Measurements from ENCODE around the gene FETUB.
"Not testable (repeated sequence)": the region's sequence is repeated elsewhere in the genome, so short reads cannot be mapped to it uniquely, and the experiment has no call there.

Gene FETUB

DNA sequence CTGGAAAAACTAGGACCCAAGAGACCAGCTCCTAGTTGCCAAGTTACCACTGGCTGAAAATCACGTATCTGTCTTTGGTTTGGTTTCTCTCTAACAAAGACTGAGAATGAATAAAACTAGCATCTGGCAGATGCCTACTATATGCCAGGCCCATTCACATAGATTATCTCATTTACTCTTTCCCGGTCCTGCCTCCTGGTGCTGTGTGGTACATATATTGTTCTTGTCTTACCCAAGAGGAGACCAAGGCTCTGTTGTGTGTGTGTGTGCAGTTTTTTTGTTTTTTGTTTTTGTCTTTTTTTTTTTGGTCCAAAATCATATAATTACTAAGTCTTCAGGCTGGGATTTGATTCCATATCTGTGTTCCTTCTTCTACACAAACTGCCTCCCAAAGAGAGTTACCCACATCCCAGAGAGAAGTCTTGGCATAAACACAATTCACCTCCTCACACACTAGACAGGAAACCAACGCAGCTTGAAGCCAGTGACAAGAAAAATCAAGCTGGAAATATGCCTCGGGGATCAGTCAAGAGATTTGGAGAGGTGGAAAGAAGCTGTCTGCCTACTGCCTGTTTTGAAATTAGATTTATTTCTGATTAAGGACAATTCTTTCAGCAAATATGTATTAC is 26.4 kb upstream of the FETUB start:
- no peak for DNase-seq

DNA sequence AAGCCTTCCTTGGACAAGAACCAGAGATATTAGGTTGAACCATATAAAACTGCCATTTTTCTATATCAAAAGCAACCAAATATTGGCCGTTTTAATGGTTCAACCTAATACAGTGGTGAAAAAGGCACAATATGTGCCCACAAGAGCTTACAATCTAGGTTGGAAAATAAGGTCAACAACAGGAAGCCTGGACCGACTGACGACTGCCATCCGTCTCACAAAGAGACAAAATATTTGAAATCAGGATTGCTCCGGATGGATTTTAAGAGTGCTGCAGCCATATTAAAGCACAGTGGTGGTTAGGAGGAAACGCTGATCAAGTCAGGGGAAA is 26.0 kb upstream of the FETUB start:
- no peak for DNase-seq

DNA sequence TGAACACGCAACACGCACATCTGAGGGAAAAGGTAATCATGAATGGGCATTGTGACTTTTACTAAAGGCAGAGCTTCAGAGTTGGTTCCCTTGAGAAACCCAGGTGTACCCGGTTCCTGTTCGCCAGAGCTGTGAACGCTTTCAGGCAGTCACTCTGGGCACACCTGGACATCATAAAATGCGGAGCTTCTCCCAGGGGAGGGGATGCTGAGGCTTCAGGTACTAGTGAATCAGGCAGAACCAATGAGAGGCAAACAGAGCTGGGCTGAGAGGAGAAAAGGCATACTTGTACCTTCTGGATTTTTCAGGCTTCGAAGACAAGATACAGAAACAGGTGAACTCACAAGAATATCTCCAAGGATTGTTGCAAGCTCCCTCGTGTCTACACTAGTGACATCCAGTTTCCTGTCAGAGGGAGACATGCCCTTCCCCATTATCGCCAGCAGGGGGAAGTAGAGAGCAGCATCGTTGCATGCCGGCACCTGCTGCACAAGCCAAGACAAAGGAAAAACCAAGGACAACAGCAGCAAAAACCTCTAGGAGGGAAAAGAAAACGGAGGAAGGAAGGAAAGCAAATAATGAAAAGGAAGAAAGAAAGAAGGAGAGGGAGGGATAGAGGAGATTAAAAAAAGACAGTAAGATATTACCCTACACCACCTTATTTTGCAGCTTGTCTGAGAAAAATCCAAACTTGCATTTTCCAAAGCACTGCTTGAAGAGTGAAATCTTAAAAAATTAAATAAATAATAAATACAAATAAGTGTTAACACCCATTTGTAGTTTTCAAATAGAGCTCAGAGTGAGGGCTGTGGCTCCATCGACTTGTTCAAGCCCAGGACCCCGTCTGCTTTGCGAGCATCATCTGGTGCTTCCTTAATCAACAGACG is 25.4 kb upstream of the FETUB start:
- peak; percentile 78 for DNase-seq

DNA sequence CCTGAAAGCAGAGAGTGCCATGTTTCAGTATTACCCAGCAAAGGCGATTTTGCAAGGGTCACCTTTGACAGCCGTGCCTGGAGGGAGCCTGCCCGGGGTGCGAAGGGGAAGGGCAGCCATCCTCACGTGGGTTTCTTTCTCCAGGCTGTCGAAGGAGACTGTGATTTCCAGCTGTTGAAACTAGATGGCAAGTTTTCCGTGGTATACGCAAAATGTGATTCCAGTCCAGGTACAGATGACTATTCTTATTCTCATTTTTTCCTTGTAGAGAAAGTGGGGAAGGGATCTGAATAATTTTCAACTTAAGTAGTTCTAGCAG is 23.9 kb upstream of the FETUB start:
- no peak for DNase-seq

DNA sequence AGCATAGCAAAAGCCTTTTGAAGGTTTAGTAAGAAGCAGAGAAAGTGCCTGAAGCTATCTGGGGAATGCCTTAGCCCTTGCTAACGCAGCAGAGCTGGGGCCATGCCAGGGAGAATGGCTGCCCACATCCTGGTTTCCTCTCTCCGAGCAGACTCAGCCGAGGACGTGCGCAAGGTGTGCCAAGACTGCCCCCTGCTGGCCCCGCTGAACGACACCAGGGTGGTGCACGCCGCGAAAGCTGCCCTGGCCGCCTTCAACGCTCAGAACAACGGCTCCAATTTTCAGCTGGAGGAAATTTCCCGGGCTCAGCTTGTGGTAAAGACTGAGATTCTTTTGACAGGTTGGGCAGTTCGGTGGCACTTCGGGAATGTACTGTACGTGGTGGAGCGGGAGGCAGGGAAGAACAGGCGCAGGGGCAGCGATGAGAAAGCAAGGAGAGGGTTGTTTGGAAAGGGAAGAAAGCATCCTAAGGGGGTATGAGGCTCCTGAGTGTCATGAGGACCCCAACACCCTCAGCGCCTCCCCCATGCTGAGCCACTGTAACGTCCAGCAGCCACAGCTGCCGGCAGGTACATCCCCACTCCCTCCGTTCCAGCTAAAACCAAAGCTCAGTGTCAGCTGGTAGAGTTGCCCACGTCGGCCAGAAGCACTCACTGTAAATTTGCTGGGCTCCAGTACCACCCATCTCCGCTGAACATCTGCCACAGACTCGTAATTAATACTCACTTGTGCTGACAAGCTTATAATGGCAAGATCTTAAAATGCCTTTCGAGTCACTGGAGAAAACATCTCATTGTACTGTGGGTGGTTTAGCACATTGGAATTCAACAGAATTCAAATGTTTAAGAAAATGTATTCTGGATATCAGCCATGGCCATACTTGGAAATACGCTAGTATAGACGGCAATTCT is 22.9 kb upstream of the FETUB start:
- peak; percentile 87 for DNase-seq

DNA sequence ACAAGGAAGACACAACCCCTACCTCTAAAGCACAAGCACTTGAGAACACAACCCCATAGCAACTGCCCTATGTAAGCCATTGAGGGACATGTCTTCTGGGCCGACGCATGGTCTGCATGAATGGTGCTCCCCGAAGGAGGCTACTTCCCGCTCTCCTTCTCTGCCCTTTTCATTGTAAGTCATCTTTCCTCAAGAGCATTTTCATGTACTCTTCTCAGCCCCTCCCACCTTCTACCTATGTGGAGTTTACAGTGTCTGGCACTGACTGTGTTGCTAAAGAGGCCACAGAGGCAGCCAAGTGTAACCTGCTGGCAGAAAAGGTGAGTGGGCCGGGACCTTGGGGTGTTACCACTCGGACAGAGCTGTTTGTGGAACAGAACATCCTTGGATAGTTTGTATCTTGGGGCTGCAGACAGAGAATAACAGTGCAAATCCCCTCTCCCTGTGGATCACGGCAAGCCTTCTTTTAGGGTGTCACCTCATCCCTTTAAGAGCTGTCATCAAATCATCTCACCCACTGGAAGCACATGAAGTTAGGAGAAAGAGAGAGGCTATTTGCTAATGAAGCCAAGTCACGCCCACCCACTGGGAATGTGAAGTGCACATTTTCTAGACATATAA is 21.8 kb upstream of the FETUB start:
- DNase-seq: no peak

DNA sequence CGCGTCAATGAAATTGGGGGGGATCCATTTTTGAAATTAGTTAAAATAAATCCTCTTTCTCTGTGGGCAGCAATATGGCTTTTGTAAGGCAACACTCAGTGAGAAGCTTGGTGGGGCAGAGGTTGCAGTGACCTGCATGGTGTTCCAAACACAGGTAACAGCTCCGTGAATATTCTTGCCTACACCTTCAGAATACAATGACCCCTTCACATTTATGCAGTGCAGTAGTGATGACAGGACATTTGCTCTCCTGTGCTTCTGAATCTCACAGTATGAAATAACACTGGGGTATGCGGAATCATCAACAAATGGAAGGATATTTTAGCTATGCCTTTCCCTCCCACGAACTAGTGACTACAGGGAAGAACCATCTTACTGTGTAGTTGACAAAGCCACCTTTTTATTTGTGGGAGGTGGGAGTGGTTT is 20.4 kb upstream of the FETUB start:
- no peak for DNase-seq

DNA sequence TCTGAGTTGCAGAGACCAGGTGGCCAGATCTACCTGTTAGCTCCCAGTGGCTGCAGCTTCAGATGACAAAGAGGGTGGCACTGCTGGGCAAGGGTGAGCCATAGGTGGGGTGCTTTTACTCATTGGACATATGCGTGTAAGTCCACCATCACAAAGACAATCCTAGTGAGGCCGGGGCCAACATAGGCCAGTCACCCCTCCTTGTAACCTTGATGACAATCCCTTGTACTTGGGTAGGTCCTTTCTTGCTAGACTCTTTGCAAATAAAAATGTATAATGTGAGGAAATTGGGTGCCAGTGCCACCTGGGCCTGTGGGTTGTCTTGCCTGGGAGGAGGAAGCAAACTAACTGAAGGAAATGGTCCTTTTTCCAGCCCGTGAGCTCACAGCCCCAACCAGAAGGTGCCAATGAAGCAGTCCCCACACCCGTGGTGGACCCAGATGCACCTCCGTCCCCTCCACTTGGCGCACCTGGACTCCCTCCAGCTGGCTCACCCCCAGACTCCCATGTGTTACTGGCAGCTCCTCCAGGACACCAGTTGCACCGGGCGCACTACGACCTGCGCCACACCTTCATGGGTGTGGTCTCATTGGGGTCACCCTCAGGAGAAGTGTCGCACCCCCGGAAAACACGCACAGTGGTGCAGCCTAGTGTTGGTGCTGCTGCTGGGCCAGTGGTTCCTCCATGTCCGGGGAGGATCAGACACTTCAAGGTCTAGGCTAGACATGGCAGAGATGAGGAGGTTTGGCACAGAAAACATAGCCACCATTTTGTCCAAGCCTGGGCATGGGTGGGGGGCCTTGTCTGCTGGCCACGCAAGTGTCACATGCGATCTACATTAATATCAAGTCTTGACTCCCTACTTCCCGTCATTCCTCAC is 19.7 kb upstream of the FETUB start:
- no peak for DNase-seq

DNA sequence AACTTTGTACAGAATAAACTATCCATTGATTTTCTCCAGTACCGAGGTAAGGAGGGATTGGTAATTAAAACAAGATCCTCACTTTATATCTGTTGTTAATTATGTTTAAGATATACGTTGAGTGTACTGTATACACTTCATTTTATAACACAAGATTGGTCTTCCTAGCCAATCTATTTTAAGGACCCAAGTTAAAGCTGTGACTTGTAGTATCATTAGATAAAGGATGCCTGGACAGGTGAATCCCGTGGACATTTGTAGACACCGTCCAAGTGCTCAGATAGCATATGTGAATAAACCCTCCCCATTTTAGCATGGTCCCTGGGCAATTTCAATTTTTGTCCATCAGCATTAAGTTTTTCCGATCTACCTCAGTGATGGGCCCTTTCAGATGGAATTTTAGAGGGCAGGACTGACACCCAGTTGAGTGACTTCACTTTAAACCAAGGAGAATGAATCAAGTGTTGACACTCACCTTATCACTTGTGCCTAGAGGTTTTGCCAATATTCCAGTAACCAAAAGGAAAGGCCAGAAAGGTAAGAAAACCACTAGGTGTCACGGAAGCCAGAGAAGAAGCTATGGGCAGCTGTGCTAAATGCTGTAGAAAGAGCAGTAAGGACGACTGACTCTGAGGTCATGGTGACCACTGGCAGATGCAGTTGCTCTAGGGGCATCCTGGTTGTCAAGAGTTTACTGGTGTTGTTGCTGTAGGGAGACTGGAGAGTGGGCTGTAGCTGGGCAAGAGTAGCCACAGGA is 18.1 kb upstream of the FETUB start:
- DNase-seq: no peak

DNA sequence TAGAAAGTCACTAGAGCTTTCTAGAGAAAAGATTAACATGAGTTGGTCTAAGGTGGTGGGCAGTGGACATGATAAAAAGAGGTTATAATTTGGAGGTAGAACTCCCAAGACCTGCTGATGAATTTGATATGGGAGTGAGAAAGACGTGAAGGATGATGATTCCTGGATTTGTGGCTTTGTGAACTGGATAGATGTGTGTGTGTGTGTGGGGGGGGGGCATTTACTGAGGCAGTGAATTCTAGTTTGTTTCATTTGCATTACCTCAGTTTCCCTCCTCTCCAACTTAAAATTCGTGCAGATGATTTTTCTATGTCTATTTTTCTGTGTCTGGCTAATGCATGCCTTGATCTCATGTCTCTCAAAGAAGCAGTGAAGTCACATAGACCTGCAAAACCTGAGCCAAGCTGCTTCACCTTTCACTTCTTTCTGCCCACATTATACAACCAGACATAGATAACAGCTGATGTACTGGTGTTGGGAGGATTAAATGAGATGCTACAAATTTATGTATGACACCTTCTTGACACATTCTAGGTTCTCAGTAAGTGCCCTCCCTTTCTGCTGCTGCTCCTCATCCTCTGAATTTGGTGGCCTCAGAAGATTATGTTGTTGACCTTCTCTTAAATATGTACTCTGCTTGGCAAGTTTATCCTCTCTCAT is 17.4 kb upstream of the FETUB start:
- DNase-seq: no peak

DNA sequence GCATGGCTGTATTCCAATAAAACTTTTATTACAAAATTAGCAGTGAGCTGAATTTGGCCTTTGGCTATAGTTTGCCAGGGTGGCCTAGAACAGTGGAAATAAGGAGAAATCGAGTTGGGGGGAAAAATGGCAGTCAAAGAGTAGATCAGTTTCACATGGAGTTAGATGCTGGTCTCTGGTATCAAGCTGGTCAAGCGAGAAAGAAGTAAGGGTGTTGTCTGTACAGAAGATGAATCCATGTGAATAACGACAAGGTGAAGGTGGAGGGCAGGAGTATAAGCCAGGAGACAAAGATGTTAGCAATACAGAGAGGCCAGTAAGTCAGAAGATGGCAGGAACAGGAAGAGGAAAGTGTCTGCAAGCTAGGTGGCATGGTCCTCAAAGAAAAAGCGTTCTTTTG is 15.6 kb upstream of the FETUB start:
- no peak for DNase-seq

DNA sequence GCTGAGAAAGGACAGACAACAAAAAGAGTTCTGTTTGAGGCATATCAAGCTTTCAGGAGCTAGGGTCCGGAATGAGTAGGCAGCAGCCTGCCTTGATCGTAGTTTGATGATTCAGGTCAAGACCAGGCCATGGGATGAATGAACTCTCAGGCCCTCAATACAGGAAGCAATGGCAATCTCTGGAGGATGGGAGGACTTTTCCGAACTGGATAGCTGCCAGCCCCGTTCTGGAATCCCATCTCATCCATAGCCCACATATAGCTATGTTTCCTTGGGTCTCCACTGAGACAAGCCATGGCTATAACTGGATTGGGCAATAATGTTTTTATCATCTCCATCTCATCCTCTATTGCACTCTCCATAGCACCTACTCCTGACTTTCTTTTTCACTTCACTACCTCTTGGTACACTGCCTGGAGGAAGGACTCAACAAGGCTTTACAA is 14.6 kb upstream of the FETUB start:
- no peak for DNase-seq

DNA sequence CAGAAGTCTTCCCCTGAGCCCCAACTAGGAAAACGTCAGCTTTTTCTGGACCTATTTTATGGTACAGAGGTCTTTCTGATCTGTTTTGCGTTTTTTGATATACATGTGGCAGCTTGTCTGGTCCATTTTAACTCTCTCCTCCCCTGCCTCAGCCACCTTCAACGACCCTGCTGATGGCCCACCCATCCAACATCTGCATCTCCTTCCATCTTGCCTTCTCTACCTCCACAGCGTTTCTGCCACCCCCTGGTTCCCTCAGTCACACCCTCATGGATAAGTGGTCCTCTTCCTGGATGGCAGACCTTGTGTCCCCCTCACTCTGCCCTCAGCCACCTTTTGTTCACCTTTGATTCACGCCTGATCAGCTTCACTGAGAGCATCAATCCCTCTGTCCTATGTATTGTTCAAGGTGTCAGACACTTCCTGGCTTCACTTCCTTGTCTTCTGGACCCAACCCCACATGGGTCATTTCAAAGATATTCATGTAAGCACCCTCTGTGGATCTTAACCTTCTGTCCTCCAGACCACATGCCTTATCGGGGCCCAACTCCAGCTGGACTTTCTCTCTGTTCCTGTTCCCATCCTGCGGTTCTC is 13.8 kb upstream of the FETUB start:
- DNase-seq: no peak

DNA sequence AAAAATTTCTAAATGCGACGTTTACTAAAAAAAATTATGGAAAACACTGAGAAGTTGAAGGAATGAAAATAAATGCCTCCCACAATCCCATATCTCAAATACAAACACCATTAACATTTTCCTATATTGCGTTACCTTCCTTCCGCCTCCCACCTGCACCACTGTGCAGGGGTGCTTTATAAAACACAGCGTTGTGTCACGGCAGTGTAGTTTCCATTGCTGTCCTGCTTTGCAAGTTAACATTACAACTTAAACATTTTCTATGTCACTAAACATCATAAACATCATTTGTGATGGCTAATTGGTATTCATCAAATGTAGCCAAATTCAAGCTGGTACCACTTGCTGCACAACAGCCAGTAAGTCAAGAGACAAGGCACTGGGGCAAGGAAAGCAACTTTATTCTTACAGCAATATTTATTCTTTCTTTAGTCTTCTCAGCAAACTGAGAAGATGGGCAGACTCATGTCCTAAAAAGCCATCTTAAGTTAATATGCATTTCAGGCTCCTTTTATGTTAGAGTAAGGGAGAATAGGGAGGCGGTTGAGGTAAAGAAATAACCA is 12.3 kb upstream of the FETUB start:
- no peak for DNase-seq

DNA sequence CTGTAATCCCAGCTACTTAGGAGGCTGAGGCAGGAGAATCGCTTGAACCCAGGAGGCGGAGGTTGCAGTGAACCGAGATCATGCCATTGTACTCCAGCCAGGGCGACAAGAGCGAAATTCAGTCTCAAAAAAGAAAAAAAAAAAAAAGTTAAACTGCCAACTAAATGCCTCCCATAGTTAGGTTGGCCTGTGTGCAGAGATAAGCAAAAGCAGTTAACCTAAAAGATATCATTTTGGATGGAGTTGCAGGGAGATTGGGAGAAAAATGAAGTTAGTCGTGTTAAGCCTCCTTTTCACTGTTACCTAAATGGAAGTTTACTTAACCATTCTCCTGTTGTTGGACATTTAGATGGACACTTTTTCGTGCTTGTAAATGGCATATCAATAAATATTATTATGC is 11.4 kb upstream of the FETUB start:
- no peak for DNase-seq

DNA sequence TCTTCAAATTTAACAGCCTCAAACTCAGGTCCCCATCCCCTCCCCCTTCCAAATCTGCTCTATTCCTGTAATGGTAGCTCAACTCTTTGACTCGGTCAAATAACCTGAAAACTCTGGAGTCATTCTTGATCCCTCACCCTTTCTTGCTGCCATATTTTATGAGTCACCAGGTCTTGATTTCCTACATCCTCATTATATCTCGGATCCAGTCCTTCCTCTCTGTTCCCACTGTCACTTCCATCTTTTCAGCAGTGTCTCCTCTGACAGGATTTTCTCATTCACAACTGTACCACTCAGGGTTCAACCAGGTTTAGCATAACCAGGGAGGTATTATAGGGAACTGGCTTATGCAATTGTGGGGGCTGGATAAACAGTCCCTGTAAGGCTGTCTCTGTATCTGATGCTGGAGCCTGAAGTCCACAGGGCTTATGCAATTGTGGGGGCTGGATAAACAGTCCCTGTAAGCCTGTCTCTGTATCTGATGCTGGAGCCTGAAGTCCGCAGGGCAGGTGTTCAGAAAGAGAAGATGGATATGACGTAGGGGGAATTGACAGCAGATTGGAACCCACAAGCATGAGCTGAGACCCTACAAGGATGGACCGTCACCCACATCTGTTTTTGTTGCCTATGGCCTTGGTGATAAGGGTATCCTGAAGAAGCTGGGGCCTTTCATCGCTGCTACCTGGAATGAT is 9.1 kb upstream of the FETUB start:
- DNase-seq: no peak

DNA sequence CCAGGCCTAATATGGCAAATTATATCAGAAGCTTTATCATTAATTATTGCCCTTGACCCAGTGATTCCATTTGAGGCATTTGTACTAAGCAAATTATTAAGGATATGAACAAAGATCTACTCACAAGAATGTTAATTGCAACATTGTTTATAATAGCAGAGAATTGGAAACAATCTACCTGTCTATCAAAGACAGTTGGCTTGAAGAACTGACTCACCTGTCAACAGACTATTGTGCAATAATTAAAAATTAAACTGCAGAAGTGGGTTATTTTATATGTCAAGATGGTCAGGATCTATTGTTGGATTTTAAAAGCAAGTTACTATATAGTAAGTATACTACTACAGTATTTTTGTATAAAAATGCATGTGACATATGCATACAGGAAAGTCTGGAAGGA is 6.7 kb upstream of the FETUB start:
- DNase-seq: no peak

DNA sequence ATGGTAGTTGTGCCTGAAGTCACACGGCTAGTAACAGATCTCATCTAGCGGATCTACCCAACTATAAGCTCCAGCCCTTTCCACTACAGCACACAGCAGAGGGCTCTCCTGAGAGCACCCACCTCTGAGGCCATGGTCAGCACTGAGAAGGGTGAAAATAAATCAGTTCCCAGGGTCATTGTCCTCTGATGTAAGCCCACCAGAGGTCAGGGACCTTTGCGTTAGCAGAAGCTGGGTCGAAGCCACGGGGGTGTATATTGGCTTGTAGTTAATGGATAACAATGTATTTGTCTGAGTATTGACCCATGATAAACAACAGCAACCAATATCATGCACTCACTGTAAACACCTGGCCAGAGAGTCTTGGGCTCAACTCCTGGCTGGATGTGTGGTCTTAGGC is 6.0 kb upstream of the FETUB start:
- not testable (repeated sequence) for DNase-seq

DNA sequence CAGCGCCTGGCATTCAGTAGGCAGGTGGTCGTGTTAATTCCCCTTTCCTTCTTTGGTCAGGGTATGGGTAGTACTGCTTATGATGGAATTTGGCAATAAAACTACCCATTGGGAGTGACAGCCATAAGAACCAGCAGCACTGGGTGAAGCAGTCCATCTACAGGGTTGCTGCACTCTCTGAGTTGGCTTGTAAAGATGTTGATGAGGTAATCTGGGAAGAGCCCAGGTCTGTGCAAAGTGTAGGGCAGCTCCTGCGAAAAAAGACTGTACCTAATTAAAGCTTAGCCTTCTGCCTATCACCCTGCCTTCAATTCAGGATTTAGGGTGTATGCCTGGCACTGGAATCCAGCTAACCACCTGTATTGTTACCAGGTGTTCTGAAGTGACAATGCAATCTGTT is 4.7 kb upstream of the FETUB start:
- DNase-seq: no peak

DNA sequence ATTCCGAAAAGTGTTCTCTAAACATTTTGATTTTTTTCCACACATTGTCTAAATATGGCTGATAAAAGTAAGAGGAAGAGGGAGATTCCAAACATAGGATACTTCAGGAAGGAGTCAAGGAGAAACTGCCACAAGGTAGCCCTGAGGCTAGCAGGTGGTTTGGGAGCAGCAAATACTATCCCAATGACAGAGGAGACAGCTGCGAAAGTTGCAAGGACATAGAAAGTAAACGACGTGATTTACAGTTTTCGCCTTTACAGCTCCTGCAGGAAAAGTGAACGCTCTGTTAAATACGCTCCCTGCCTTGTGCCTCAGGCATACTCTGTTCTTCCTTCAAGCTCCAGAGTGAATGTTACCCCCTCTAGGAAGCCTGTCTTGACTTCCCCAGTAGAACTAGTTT is 3.7 kb upstream of the FETUB start:
- no peak for DNase-seq
